ENCODE measurements around the gene ADAM22.

The ADAM22 gene

GRCh38 chr7:88169717-88170320, 235.8 kb downstream of the ADAM22 start:
- peak; percentile 11 for DNase-seq (ENCODE audit: low spot score)

- no peak for DNase-seq (ENCODE audit: low spot score)
These were observed 238.8 kb downstream of the ADAM22 start for GRCh38 chr7:88172842-88173241.

GRCh38 chr7:88176190-88176589, 242.1 kb downstream of the ADAM22 start:
- no peak for DNase-seq (ENCODE audit: low spot score)

- DNase-seq (ENCODE audit: low spot score), result no peak
These were observed 249.0 kb downstream of the ADAM22 start for GRCh38 chr7:88183051-88183450.

GRCh38 chr7:88184848-88185304, 250.8 kb downstream of the ADAM22 start:
- DNase-seq (ENCODE audit: low spot score), result no peak

GRCh38 chr7:88185650-88186049, 251.6 kb downstream of the ADAM22 start:
- DNase-seq (ENCODE audit: low spot score), result no peak

- no peak for DNase-seq (ENCODE audit: low spot score)
These were observed 257.9 kb downstream of the ADAM22 start for GRCh38 chr7:88191911-88192310.

GRCh38 chr7:88200261-88200660, 266.2 kb downstream of the ADAM22 start:
- no peak for DNase-seq (ENCODE audit: low spot score)

- DNase-seq (ENCODE audit: low spot score), result no peak
These were observed 266.7 kb downstream of the ADAM22 start for GRCh38 chr7:88200789-88201188.

GRCh38 chr7:88201305-88201704, 267.3 kb downstream of the ADAM22 start:
- DNase-seq (ENCODE audit: low spot score), result no peak

GRCh38 chr7:88202278-88202677, 268.2 kb downstream of the ADAM22 start:
- DNase-seq (ENCODE audit: low spot score), result no peak

GRCh38 chr7:88202799-88203198, 268.7 kb downstream of the ADAM22 start:
- DNase-seq (ENCODE audit: low spot score), result no peak

GRCh38 chr7:88203401-88203800, 269.4 kb downstream of the ADAM22 start:
- no peak for DNase-seq (ENCODE audit: low spot score)

GRCh38 chr7:88204525-88205110, 270.6 kb downstream of the ADAM22 start:
- DNase-seq (ENCODE audit: low spot score), result no peak

GRCh38 chr7:88205179-88205578, 271.1 kb downstream of the ADAM22 start:
- DNase-seq (ENCODE audit: low spot score), result no peak

- DNase-seq (ENCODE audit: low spot score), result no peak
These were observed 272.2 kb downstream of the ADAM22 start for GRCh38 chr7:88206254-88206653.

GRCh38 chr7:88208521-88208920, 274.5 kb downstream of the ADAM22 start:
- DNase-seq (ENCODE audit: low spot score), result no peak

- no peak for DNase-seq (ENCODE audit: low spot score)
These were observed 278.9 kb downstream of the ADAM22 start for GRCh38 chr7:88212918-88213317.

- DNase-seq (ENCODE audit: low spot score), result no peak
These were observed 280.4 kb downstream of the ADAM22 start for GRCh38 chr7:88214456-88214855.

- no peak for DNase-seq (ENCODE audit: low spot score)
These were observed 281.2 kb downstream of the ADAM22 start for GRCh38 chr7:88215295-88215694.

- no peak for DNase-seq (ENCODE audit: low spot score)
These were observed 282.2 kb downstream of the ADAM22 start for GRCh38 chr7:88216276-88216675.

GRCh38 chr7:88217675-88218428, 283.8 kb downstream of the ADAM22 start:
- DNase-seq (ENCODE audit: low spot score), result no peak

- no peak for DNase-seq (ENCODE audit: low spot score)
These were observed 284.3 kb downstream of the ADAM22 start for GRCh38 chr7:88218429-88218745.

Measured in kidney capillary endothelial cell (primary cell).